WERI-Rb-1 (cell line): ENCODE data around the gene ADAMTSL2.

Source experiments
- DNase-seq: peaks from one replicate; pipeline ENCODE4 v3.0.0-alpha.2; 2020
- H3K27ac ChIP-seq: fragments of 250-450 bp; sonication (Bioruptor Pico); 2 replicates; pipeline ENCODE4 v1.5.1; 2020; ENCODE audit warnings: mild to moderate bottlenecking, moderate library complexity
- H3K27me3 ChIP-seq: fragments of 250-450 bp; sonication (Bioruptor Pico); 2 replicates; pipeline ENCODE4 v1.5.1; 2021; ENCODE audit warnings: mild to moderate bottlenecking, low read depth, moderate library complexity; ENCODE audit not compliant: insufficient read depth, severe bottlenecking
- H3K36me3 ChIP-seq: fragments of 250-450 bp; sonication (Bioruptor Pico); 2 replicates; pipeline ENCODE4 v1.5.1; 2020; ENCODE audit warnings: mild to moderate bottlenecking, moderate library complexity
- H3K4me3 ChIP-seq: 2 replicates; pipeline ENCODE4 v1.5.1; 2011; ENCODE audit warnings: low read depth, mild to moderate bottlenecking, control low read depth, low read length
- H3K9me3 ChIP-seq: fragments of 250-450 bp; sonication (Bioruptor Pico); 2 replicates; pipeline ENCODE4 v1.5.1; 2021; ENCODE audit warnings: mild to moderate bottlenecking, moderate library complexity; ENCODE audit not compliant: severe bottlenecking
- CTCF ChIP-seq: IDR thresholded peaks from 2 replicates; pipeline ENCODE4 v1.5.1; 2011; ENCODE audit warnings: low read depth, mild to moderate bottlenecking, control low read depth, inconsistent platforms, low read length

The ADAMTSL2 gene

GRCh38 chr9:133518706-133519449 is 15.6 kb upstream of the ADAMTSL2 start:
- no peak for DNase-seq
- Histone ChIP-seq H3K36me3 (no peaks in the 10 kb centered on the region), H3K27ac (no peak overlapping the region), H3K4me3 (no peak overlapping the region), H3K9me3 (no peaks in the 10 kb centered on the region), H3K27me3 (no peaks in the 10 kb centered on the region)
- no peak for TF ChIP-seq CTCF

GRCh38 chr9:133519693-133520092 is 14.8 kb upstream of the ADAMTSL2 start:
- H3K27ac ChIP-seq = no peak overlapping the region
- no peaks in the 10 kb centered on the region for H3K9me3 ChIP-seq
- no peak for TF ChIP-seq CTCF
- no peaks in the 10 kb centered on the region for H3K27me3 ChIP-seq
- H3K36me3 ChIP-seq = no peaks in the 10 kb centered on the region
- no peak for DNase-seq
- no peak overlapping the region for H3K4me3 ChIP-seq

GRCh38 chr9:133520121-133520835 is 14.2 kb upstream of the ADAMTSL2 start:
- Histone ChIP-seq H3K27ac (no peak overlapping the region), H3K36me3 (no peaks in the 10 kb centered on the region), H3K4me3 (no peak overlapping the region), H3K27me3 (no peaks in the 10 kb centered on the region), H3K9me3 (no peaks in the 10 kb centered on the region)
- no peak for DNase-seq
- no peak for TF ChIP-seq CTCF

GRCh38 chr9:133521122-133522072 is 13.1 kb upstream of the ADAMTSL2 start:
- peak; percentile 67 for DNase-seq
- no peaks in the 10 kb centered on the region for H3K27me3 ChIP-seq
- no peak for TF ChIP-seq CTCF

GRCh38 chr9:133522073-133522910 is 12.2 kb upstream of the ADAMTSL2 start:
- no peaks in the 10 kb centered on the region for H3K36me3 ChIP-seq
- no peaks in the 10 kb centered on the region for H3K27me3 ChIP-seq
- H3K27ac ChIP-seq = peak overlapping the region; percentile 23
- no peak overlapping the region for H3K4me3 ChIP-seq
- no peak for DNase-seq
- H3K9me3 ChIP-seq = no peaks in the 10 kb centered on the region
- TF ChIP-seq CTCF = no peak

More at GRCh38 chr9:133521122-133522072, 13.1 kb upstream of the ADAMTSL2 start:
- Histone ChIP-seq H3K27ac (peak overlapping the region; percentile 23), H3K9me3 (no peaks in the 10 kb centered on the region), H3K4me3 (no peak overlapping the region), H3K36me3 (no peaks in the 10 kb centered on the region)
